Skeletal muscle cell (primary cell): ENCODE results near the gene PDE1A.
"Not testable (repeated sequence)": the region's sequence is repeated elsewhere in the genome, so short reads cannot be mapped to it uniquely, and the experiment has no call there.

Experiments
- DNase-seq: peaks from one replicate; pipeline ENCODE4 v3.0.0-alpha.2; 2010; ENCODE audit warnings: low read depth
- H3K4me3 ChIP-seq: 2 replicates; pipeline ENCODE4 v1.5.1; 2011; ENCODE audit warnings: low read depth, mild to moderate bottlenecking, control low read depth, low read length, moderate library complexity

The PDE1A gene

DNA sequence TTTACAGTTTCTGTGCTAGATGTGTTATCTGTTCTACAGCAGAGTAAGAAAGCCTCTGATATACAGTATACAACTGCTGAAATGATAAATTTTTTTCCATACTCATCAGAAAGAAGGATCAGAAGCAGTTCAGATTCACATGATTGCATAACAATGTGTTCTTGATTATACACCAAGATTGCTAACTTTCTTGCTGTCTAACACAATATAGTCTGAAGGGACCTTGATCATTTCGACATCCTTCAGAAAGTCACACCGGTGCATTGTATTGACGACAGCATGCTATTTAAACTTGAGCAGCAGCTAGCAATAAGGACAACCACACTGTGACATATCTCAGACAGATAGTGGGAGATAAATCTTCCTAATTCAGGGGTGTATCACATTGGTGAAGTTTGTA is 127.2 kb downstream of the PDE1A start:
- H3K4me3 ChIP-seq = no peak overlapping the region

GRCh38 chr2:182298456-182298855 is 128.4 kb downstream of the PDE1A start:
- no peak for DNase-seq
- H3K4me3 ChIP-seq = no peak overlapping the region

More for the DNA sequence above, 127.2 kb downstream of the PDE1A start:
- no peak for DNase-seq

DNA sequence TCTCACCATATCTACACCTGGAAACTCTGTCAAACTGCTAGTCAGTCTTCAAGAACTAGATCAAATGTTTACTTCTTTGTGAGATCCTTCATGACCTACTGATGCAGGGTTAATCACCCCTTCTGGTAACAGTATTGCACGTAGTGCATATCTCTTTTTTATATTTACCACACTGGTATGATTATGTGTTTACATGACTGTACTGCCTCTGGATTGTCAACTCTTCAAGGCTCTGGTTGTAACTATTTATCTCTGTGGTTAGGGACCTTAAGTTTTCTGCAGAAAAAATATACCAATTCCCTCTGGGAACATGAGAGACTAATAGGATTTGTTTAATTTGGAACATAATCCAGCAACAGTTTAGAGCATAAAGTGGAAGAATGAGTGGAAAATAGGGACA is 135.5 kb downstream of the PDE1A start:
- no peak for DNase-seq

GRCh38 chr2:182283512-182283911 is 143.3 kb downstream of the PDE1A start:
- DNase-seq = no peak
- no peak overlapping the region for H3K4me3 ChIP-seq

More for the DNA sequence above, 135.5 kb downstream of the PDE1A start:
- no peak overlapping the region for H3K4me3 ChIP-seq

GRCh38 chr2:182281276-182281675 is 145.6 kb downstream of the PDE1A start:
- DNase-seq = no peak
- H3K4me3 ChIP-seq = no peak overlapping the region

- no peak for DNase-seq
- H3K4me3 ChIP-seq = no peak overlapping the region
Measured at GRCh38 chr2:182280118-182280517, 146.7 kb downstream of the PDE1A start.

DNA sequence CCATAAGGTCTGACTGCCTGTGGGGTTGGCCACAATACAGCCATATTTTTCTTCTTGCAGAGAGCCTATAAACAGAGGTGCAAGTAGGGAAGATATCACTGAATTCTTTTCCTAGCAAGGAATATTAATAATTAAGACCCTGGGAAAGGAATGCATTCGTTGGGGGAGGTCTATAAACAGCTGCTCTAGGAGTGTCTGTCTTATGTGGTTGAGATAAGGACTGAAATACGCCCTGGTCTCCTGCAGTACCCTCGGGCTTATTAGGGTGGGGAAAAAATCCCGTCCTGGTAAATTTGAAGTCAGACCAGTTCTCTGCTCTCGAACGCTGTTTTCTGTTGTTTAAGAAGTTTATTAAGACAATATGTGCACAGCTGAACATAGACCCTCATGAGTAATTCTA is 150.2 kb downstream of the PDE1A start:
- not testable (repeated sequence) for DNase-seq, H3K4me3 ChIP-seq

- DNase-seq = no peak
Measured at GRCh38 chr2:182267971-182268370, 158.9 kb downstream of the PDE1A start.

DNA sequence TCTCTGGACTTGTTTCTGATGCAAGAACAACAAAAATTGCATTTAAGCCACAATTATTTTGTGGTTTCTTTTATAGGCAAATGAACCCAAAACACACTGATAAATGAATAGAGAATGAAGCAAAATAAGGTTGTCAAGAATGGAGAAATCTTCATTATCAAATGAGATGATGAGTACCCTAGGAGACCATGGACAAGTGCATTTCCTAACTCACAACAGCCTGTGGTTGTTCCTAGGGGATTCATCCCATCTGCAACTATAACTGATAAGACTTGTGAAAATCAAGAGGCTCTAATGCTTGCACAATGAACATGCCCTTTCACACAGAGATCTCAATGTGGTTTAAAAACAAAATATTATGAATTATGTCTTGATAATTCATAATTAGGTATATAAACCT is 159.9 kb downstream of the PDE1A start:
- DNase-seq = no peak

More at GRCh38 chr2:182267971-182268370, 158.9 kb downstream of the PDE1A start:
- H3K4me3 ChIP-seq = no peak overlapping the region

GRCh38 chr2:182265718-182266117 is 161.1 kb downstream of the PDE1A start:
- H3K4me3 ChIP-seq = no peak overlapping the region
- no peak for DNase-seq

More for the DNA sequence above, 159.9 kb downstream of the PDE1A start:
- no peak overlapping the region for H3K4me3 ChIP-seq

DNA sequence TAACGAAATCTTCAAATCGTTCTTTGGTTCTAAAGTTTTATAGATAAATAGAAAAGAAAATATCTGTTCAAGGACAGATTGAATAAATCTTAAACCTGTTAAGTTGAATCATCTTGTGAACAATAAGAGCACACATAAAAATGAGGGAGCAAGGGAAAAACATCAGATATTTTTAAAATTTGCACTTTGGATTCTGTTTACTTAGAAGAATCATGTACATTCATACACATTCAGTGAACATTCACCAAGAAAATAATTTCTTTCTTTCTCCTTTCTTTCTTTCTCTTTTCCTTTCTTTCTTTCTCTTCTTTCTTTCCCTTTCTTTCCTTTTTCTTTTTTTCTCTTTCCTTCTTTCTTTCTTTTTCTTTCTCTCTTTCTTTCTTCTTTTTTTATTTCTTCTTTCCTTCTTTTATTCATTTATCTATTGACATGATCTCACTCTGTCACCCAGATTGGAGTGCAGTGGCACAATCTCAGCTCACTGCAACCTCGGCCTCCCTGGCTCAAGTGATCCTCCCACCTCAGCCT is 164.9 kb downstream of the PDE1A start:
- no peak for DNase-seq
- H3K4me3 ChIP-seq = no peak overlapping the region

DNA sequence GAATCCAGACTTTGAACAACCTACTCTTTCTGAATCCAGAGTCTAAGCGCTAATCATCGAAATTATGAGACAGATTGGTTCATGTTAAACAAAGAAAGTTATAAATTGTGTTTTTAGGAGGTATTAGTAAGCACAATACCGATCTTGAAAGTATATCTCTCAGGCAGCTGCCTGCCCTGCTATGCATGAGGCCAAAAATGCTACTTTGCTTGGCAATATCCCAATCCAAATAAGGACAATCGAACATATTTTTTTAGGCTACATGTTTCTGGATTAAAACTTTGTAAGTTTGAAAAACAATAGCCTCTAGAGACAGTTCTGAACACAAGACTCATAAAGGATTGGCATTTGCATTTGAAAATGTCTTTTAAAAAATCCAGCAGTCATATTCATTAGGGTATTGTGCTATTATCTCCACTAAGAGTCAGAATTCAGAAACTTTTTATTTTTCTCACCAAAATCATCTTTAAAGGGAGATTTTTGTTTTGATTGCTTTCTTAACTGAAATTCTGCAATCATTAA is 167.1 kb downstream of the PDE1A start:
- peak; percentile 76 for DNase-seq
- no peak overlapping the region for H3K4me3 ChIP-seq

GRCh38 chr2:182252534-182252933 is 174.3 kb downstream of the PDE1A start:
- DNase-seq = no peak
- H3K4me3 ChIP-seq = no peak overlapping the region

DNA sequence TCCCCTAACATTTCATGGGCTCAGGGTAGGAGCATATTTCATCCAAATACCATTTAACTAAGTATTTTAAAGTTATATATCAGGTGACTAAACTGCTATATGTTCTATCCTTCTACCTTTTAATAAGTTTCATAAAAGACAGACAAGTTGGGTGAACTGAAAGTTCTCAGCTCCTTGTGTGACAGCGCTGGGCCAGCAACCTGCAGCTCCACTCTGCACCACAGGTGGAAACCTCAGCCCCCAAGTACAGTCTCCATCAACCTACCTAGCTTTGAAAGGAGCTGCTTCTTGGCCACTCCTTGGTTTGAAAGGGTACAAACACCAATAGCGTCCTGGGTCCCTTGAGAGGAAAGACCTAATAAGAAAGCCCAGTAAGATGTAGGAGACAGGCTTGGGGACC is 177.9 kb downstream of the PDE1A start:
- DNase-seq = no peak
- H3K4me3 ChIP-seq = no peak overlapping the region

GRCh38 chr2:182248362-182248761 is 178.5 kb downstream of the PDE1A start:
- no peak overlapping the region for H3K4me3 ChIP-seq
- DNase-seq = no peak

- H3K4me3 ChIP-seq = no peak overlapping the region
- DNase-seq = no peak
Measured at GRCh38 chr2:182247831-182248230, 179.0 kb downstream of the PDE1A start.

GRCh38 chr2:182245963-182246362 is 180.9 kb downstream of the PDE1A start:
- no peak for DNase-seq
- H3K4me3 ChIP-seq = no peak overlapping the region

DNA sequence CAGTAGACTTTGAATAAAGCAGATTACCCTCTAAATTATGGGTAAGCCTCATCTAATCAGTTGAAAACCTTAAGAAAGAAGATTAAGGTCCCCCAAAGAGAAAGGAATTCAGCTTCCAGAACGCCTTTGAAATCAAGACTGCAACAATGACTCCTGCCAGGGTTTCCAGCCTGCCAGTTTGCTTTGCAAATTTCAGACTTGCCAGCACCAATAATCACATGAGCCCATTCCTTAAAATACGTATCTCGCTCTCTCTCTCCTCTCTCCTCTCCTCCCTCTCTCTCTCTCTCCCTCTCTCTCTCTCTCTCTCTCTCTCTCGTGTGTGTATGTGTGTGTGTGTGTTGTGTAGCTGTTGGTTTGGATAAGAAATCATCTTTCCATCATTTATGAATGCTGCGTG is 184.2 kb downstream of the PDE1A start:
- DNase-seq = no peak
- H3K4me3 ChIP-seq = no peak overlapping the region

GRCh38 chr2:182241936-182242335 is 184.9 kb downstream of the PDE1A start:
- DNase-seq = no peak
- no peak overlapping the region for H3K4me3 ChIP-seq

DNA sequence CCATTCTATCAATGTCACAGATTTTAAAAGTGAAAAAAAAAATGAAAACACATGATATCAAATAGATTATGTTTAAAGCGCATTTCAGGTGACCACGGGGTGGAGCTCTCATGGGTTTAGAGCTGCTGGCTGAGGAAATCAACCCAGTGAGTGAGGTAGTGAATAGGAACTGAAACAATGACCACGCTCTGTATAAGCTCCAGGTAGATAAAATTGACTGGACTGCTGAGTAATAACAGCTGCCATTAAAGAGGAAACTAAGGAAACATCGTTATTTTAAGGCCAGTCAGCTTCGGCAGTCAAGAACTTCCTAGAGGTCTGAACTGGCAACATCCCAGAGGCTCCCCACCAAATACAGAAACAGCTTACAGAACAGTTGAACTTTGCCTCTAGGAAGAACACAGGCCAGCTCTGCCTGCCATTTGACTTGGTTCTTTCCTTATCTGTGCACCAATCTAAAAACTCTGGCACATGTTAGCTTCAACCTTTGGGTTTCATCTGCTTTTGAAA is 185.9 kb downstream of the PDE1A start:
- no peak for DNase-seq
- no peak overlapping the region for H3K4me3 ChIP-seq

GRCh38 chr2:182230561-182230960 is 196.3 kb downstream of the PDE1A start:
- H3K4me3 ChIP-seq = no peak overlapping the region
- DNase-seq = no peak
